Measurements from ENCODE around the gene DNAH8.

The DNAH8 gene

DNA sequence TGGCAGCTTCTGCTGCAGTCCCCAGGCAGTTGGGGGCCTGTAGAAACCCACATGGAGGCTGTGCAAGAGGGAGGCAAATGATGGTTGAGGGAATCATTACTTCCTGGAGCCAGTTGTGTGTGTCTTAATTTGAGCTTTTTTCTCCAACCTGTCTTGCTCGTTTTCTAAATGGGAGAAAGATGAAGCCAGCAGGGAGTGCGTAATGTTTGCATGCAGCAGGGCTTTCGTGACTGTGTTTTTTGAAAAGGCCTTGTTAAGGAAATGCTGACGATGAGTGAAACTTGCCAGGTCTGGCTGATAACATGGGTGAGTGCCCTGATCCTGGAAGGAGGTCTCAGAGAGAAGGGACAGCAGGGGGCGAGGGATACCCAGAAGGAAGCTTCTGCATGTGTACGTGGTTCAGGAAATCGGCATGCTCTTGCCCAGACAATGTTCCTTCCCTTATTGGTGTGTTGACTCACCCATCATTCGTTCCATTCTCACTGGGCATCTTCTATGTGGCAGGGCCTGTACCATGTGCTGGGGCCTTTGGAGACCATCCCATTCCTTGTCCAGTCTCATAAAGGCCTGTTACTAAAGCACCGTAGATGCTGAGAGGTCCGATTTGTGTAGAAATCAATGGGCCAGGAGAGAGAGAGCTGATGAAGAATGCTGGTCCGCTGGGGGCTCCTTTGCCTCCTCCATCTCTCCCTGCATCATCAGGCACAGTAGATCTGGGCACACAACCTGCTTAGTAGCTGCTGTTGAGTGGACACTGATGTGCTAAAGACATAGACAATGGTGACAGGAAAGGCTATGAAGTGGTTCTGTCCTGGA is 360.9 kb downstream of the DNAH8 start:
- Histone ChIP-seq H3F3A (ENCODE audit: insufficient read depth) (no peaks in the 10 kb centered on the region), H3K9ac (ENCODE audit: low read length) (no peak overlapping the region), H3K27me3 (ENCODE audit: low read length) (no peaks in the 10 kb centered on the region), H3K9me2 (replicated peaks; ENCODE audit: insufficient read depth, low read length) (no peaks in the 10 kb centered on the region), H3K9me3 (ENCODE audit: insufficient read depth, low read length) (no peaks in the 10 kb centered on the region), H3K79me2 (ENCODE audit: insufficient read depth, low read length) (no peaks in the 10 kb centered on the region), H3K4me3 (ENCODE audit: insufficient read depth, low read length, poor library complexity, severe bottlenecking) (no peak overlapping the region), H3K4me2 (ENCODE audit: low read depth, low read length, poor library complexity, severe bottlenecking) (no peak overlapping the region), H3K36me3 (ENCODE audit: low read length) (no peaks in the 10 kb centered on the region), H2AFZ (ENCODE audit: low read depth, low read length, severe bottlenecking) (no peak overlapping the region), H3K27ac (ENCODE audit: low read depth, low read length) (no peak overlapping the region), H4K20me1 (ENCODE audit: low read depth, low read length) (no peaks in the 10 kb centered on the region)
- TF ChIP-seq EZH2phosphoT487 (conservative IDR thresholded peaks at IDR 0.05; ENCODE audit: low read length) = no peak
- TF ChIP-seq, protein P1, sequence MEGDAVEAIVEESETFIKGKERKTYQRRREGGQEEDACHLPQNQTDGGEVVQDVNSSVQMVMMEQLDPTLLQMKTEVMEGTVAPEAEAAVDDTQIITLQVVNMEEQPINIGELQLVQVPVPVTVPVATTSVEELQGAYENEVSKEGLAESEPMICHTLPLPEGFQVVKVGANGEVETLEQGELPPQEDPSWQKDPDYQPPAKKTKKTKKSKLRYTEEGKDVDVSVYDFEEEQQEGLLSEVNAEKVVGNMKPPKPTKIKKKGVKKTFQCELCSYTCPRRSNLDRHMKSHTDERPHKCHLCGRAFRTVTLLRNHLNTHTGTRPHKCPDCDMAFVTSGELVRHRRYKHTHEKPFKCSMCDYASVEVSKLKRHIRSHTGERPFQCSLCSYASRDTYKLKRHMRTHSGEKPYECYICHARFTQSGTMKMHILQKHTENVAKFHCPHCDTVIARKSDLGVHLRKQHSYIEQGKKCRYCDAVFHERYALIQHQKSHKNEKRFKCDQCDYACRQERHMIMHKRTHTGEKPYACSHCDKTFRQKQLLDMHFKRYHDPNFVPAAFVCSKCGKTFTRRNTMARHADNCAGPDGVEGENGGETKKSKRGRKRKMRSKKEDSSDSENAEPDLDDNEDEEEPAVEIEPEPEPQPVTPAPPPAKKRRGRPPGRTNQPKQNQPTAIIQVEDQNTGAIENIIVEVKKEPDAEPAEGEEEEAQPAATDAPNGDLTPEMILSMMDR (IDR thresholded peaks at IDR 0.05; ENCODE audit: insufficient read depth, low read length, poor library complexity, severe bottlenecking) = no peak

DNA sequence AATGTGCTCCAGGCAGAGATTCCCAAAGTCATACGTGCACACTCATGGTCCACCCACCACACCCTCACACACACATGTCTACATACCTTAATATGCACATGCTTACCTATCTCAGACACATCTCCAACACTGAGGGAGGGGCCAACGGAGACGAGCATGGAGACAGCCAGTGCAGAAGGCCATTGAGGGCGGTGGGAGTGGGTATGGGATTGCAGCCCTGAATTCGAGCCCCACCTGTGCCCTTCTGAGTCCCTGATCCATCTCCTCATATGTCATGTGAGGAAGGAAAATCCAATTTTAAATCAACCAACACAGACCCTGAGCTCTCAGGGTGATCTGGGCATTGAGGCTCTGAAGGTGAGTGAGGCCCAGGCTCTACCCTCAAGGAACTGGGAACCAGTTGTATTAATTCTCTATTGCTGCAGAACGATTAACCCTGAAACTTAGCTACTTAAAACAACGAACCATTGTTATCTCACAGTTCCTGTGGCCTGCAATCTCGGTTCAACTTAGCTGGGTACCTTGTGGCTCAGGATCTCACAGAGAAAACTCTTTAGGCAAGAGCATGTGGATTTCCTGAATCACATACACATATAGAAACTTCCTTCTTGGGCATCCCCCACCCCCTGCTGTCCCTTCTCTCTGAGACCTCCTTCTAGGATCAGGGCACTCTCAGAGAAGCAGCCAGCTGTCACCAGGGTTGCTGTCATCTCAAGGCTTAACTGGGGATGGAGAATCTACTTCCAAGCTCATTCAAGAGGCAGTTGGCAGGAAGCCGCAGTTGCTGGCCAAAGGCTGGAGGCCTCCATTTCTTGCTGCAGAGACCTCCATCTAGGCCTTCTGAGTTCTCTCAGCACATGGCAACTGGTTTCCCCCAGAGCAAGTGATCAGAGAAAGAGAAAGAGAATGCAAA is 361.8 kb downstream of the DNAH8 start:
- H3K27me3 ChIP-seq (ENCODE audit: low read length) = no peaks in the 10 kb centered on the region
- no peaks in the 10 kb centered on the region for H4K20me1 ChIP-seq (ENCODE audit: low read depth, low read length)
- no peak overlapping the region for H3K4me3 ChIP-seq (ENCODE audit: insufficient read depth, low read length, poor library complexity, severe bottlenecking)
- H3K36me3 ChIP-seq (ENCODE audit: low read length) = no peaks in the 10 kb centered on the region
- no peaks in the 10 kb centered on the region for H3K9me3 ChIP-seq (ENCODE audit: insufficient read depth, low read length)
- no peaks in the 10 kb centered on the region for H3K79me2 ChIP-seq (ENCODE audit: insufficient read depth, low read length)
- no peaks in the 10 kb centered on the region for H3F3A ChIP-seq (ENCODE audit: insufficient read depth)
- no peak overlapping the region for H2AFZ ChIP-seq (ENCODE audit: low read depth, low read length, severe bottlenecking)
- TF ChIP-seq, protein P1 (IDR thresholded peaks at IDR 0.05; ENCODE audit: insufficient read depth, low read length, poor library complexity, severe bottlenecking) = no peak
- TF ChIP-seq EZH2phosphoT487 (conservative IDR thresholded peaks at IDR 0.05; ENCODE audit: low read length) = no peak
- no peak overlapping the region for H3K27ac ChIP-seq (ENCODE audit: low read depth, low read length)
- no peaks in the 10 kb centered on the region for H3K9me2 ChIP-seq (replicated peaks; ENCODE audit: insufficient read depth, low read length)
- no peak overlapping the region for H3K4me2 ChIP-seq (ENCODE audit: low read depth, low read length, poor library complexity, severe bottlenecking)
- H3K9ac ChIP-seq (ENCODE audit: low read length) = no peak overlapping the region

DNA sequence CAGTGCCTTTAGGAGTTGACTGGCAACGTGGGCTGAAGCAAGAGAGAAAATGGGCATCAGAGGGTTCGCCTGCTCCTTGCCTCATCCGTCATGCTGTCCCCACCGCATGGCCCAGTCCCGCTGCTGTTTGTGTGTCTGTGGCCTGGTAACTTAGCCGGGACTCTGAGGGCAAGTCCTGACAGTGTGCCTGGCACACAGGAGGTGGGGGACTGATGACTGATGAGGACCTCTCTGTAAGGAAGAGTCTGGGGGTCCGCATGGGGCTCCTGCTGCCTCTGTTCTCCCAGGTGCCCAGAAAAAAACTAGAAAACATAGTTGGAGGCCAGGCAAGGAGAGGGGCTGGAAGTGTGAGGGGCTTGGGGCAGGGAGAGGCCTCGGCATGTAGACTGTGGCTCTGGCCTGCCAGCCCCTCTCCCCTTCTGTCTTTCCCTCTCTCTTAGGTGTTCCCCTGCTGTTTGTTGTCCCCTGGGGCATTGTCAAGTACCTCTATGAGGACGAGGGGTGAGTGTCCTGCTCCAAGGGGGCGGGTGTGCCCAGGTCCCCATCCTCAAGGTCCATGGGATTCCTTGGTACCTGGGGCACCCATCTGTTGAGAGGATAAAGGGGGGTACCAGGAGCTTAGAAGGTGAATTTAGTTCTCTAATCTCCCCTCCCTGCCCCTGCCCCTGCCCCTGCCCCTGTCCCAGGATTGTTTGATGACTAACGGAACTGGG is 362.9 kb downstream of the DNAH8 start:
- no peaks in the 10 kb centered on the region for H3K9me2 ChIP-seq (replicated peaks; ENCODE audit: insufficient read depth, low read length)
- no peaks in the 10 kb centered on the region for H4K20me1 ChIP-seq (ENCODE audit: low read depth, low read length)
- no peaks in the 10 kb centered on the region for H3K9me3 ChIP-seq (ENCODE audit: insufficient read depth, low read length)
- no peaks in the 10 kb centered on the region for H3K27me3 ChIP-seq (ENCODE audit: low read length)
- no peak overlapping the region for H3K9ac ChIP-seq (ENCODE audit: low read length)
- no peaks in the 10 kb centered on the region for H3K36me3 ChIP-seq (ENCODE audit: low read length)
- TF ChIP-seq, protein P1 (IDR thresholded peaks at IDR 0.05; ENCODE audit: insufficient read depth, low read length, poor library complexity, severe bottlenecking) = no peak
- no peak for TF ChIP-seq EZH2phosphoT487 (conservative IDR thresholded peaks at IDR 0.05; ENCODE audit: low read length)
- no peak overlapping the region for H3K4me3 ChIP-seq (ENCODE audit: insufficient read depth, low read length, poor library complexity, severe bottlenecking)
- no peak overlapping the region for H3K27ac ChIP-seq (ENCODE audit: low read depth, low read length)
- H3K4me2 ChIP-seq (ENCODE audit: low read depth, low read length, poor library complexity, severe bottlenecking) = no peak overlapping the region
- H3K79me2 ChIP-seq (ENCODE audit: insufficient read depth, low read length) = no peaks in the 10 kb centered on the region
- H2AFZ ChIP-seq (ENCODE audit: low read depth, low read length, severe bottlenecking) = no peak overlapping the region
- H3F3A ChIP-seq (ENCODE audit: insufficient read depth) = no peaks in the 10 kb centered on the region

Measured in SU-DHL-6 (cell line).